ENCODE data around the gene SH3RF3. TPM values are rescaled to one million over a fixed set of nuclear protein-coding genes. Genes with fewer than 3 reads are reported as not detected.

SH3RF3 gene
- total and polyA plus RNA-seq, 2 of the 13 experiments (the other 11 are each of a cell fraction or from before 2014, with no cell fraction given), result 0.04 TPM; not detected in 1

DNA sequence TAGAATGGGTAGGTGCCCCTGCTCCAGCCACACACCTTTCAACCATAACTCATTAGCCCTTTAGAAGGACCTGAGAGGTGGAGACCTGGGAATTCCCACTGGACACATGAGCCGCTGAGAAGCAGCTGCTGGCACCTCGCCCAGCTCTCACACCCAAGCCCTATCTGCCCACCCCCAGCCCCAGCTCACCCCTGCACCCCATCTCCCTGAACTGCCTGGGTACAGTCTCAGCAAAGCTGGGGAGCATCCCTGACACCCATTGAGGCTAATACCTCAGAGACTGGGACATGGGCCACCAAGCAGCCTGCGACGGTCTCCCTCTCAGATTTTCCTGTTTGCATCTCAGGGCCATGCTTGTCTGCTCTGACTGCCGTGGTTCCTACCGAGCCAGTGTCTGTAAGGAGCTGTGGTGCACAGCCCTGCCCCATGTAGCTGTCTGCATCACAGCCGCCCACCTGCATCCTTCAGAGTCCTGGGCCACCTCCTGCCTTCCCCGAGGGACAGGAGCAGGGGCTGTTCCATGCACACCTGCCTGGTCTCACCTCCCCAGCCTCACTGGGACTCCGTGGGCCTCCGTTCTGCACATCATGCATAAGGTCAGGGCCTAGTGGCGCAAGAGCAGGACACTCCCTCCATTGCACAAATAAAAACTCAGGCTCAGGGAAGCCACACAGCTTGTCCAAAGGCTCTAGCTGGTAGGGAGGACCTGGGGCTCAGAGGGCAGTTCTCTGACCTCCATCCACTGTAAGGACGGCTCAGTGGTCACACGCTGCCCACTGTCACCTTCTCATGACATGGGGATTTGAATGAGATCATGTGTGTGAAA, 394.7 kb downstream of the SH3RF3 start (continued):
- TF ChIP-seq, protein P1, sequence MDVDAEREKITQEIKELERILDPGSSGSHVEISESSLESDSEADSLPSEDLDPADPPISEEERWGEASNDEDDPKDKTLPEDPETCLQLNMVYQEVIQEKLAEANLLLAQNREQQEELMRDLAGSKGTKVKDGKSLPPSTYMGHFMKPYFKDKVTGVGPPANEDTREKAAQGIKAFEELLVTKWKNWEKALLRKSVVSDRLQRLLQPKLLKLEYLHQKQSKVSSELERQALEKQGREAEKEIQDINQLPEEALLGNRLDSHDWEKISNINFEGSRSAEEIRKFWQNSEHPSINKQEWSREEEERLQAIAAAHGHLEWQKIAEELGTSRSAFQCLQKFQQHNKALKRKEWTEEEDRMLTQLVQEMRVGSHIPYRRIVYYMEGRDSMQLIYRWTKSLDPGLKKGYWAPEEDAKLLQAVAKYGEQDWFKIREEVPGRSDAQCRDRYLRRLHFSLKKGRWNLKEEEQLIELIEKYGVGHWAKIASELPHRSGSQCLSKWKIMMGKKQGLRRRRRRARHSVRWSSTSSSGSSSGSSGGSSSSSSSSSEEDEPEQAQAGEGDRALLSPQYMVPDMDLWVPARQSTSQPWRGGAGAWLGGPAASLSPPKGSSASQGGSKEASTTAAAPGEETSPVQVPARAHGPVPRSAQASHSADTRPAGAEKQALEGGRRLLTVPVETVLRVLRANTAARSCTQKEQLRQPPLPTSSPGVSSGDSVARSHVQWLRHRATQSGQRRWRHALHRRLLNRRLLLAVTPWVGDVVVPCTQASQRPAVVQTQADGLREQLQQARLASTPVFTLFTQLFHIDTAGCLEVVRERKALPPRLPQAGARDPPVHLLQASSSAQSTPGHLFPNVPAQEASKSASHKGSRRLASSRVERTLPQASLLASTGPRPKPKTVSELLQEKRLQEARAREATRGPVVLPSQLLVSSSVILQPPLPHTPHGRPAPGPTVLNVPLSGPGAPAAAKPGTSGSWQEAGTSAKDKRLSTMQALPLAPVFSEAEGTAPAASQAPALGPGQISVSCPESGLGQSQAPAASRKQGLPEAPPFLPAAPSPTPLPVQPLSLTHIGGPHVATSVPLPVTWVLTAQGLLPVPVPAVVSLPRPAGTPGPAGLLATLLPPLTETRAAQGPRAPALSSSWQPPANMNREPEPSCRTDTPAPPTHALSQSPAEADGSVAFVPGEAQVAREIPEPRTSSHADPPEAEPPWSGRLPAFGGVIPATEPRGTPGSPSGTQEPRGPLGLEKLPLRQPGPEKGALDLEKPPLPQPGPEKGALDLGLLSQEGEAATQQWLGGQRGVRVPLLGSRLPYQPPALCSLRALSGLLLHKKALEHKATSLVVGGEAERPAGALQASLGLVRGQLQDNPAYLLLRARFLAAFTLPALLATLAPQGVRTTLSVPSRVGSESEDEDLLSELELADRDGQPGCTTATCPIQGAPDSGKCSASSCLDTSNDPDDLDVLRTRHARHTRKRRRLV (CRISPR knock-in tag; IDR thresholded peaks at IDR 0.05), result no peak
- TF ChIP-seq KDM5B (CRISPR knock-in tag; IDR thresholded peaks at IDR 0.05; ENCODE audit: borderline replicate concordance) (no peak), AGO2 (optimal IDR thresholded peaks at IDR 0.05; ENCODE audit: low read depth, low read length) (no peak), PAF1 (CRISPR knock-in tag; IDR thresholded peaks at IDR 0.05) (no peak), MXI1 (IDR thresholded peaks at IDR 0.05; ENCODE audit: borderline replicate concordance, low read depth, low read length) (no peak), ZNF3 (CRISPR knock-in tag; IDR thresholded peaks at IDR 0.05) (no peak), ZNF430 (CRISPR knock-in tag; IDR thresholded peaks at IDR 0.05) (no peak), ZNF263 (CRISPR knock-in tag; IDR thresholded peaks at IDR 0.05) (peak; percentile 62; the same call in 1 of the 2 replicates), SALL1 (CRISPR knock-in tag; IDR thresholded peaks at IDR 0.05) (peak; percentile 79), ZNF577 (CRISPR knock-in tag; IDR thresholded peaks at IDR 0.05; ENCODE audit: borderline replicate concordance, low read depth) (no peak), EEA1 (CRISPR knock-in tag; IDR thresholded peaks at IDR 0.05; ENCODE audit: borderline replicate concordance) (no peak), KDM5A (IDR thresholded peaks at IDR 0.05; ENCODE audit: borderline replicate concordance, low read length) (no peak), ZNF354B (CRISPR knock-in tag; IDR thresholded peaks at IDR 0.05) (no peak), TBL1XR1 (IDR thresholded peaks at IDR 0.05; ENCODE audit: borderline replicate concordance, low read length, partially characterized antibody) (no peak), SAP130 (CRISPR knock-in tag; IDR thresholded peaks at IDR 0.05; ENCODE audit: low read depth) (no peak)
- TF ChIP-seq, protein P2, sequence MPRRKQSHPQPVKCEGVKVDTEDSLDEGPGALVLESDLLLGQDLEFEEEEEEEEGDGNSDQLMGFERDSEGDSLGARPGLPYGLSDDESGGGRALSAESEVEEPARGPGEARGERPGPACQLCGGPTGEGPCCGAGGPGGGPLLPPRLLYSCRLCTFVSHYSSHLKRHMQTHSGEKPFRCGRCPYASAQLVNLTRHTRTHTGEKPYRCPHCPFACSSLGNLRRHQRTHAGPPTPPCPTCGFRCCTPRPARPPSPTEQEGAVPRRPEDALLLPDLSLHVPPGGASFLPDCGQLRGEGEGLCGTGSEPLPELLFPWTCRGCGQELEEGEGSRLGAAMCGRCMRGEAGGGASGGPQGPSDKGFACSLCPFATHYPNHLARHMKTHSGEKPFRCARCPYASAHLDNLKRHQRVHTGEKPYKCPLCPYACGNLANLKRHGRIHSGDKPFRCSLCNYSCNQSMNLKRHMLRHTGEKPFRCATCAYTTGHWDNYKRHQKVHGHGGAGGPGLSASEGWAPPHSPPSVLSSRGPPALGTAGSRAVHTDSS (CRISPR knock-in tag; conservative IDR thresholded peaks at IDR 0.05), result no peak
- TF ChIP-seq, protein P3, sequence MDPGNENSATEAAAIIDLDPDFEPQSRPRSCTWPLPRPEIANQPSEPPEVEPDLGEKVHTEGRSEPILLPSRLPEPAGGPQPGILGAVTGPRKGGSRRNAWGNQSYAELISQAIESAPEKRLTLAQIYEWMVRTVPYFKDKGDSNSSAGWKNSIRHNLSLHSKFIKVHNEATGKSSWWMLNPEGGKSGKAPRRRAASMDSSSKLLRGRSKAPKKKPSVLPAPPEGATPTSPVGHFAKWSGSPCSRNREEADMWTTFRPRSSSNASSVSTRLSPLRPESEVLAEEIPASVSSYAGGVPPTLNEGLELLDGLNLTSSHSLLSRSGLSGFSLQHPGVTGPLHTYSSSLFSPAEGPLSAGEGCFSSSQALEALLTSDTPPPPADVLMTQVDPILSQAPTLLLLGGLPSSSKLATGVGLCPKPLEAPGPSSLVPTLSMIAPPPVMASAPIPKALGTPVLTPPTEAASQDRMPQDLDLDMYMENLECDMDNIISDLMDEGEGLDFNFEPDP (CRISPR knock-in tag; conservative IDR thresholded peaks at IDR 0.05), result no peak
- TF ChIP-seq, protein P4, sequence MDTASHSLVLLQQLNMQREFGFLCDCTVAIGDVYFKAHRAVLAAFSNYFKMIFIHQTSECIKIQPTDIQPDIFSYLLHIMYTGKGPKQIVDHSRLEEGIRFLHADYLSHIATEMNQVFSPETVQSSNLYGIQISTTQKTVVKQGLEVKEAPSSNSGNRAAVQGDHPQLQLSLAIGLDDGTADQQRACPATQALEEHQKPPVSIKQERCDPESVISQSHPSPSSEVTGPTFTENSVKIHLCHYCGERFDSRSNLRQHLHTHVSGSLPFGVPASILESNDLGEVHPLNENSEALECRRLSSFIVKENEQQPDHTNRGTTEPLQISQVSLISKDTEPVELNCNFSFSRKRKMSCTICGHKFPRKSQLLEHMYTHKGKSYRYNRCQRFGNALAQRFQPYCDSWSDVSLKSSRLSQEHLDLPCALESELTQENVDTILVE (CRISPR knock-in tag; IDR thresholded peaks at IDR 0.05), result no peak
- TF ChIP-seq, protein P5, sequence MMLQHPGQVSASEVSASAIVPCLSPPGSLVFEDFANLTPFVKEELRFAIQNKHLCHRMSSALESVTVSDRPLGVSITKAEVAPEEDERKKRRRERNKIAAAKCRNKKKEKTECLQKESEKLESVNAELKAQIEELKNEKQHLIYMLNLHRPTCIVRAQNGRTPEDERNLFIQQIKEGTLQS (CRISPR knock-in tag; IDR thresholded peaks at IDR 0.05), result peak; percentile 8; the same call in 1 of the 2 replicates
- TF ChIP-seq, protein P6, sequence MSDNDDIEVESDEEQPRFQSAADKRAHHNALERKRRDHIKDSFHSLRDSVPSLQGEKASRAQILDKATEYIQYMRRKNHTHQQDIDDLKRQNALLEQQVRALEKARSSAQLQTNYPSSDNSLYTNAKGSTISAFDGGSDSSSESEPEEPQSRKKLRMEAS (IDR thresholded peaks at IDR 0.05), result peak; percentile 46; the same call in 1 of the 2 replicates
